Astrocyte of the spinal cord (primary cell): Measurements from ENCODE around the gene KRTAP4-3.
A peak's percentile ranks its signal among the peaks of the same experiment; 100 is the strongest.
"Not testable (repeated sequence)": the region's sequence is repeated elsewhere in the genome, so short reads cannot be mapped to it uniquely, and the experiment has no call there.

Experiments
- DNase-seq: peaks from one replicate; pipeline ENCODE4 v3.0.0; 2011; ENCODE audit warnings: low read depth, low spot score
- H3K4me3 ChIP-seq: 2 replicates; pipeline ENCODE4 v1.5.1; 2011; ENCODE audit warnings: low read depth, mild to moderate bottlenecking, low read length, moderate library complexity
- in situ Hi-C: cut with HindIII; loops from 2 replicates; pipeline ENCODE4 v1.10.0; 2017; ENCODE audit warnings: low sequenced_read_pairs
- TF ChIP-seq, protein P1 (sequence below): IDR thresholded peaks from 2 replicates; pipeline ENCODE4 v1.5.1; 2012; ENCODE audit warnings: low read depth, mild to moderate bottlenecking, low read length, inconsistent platforms

Gene KRTAP4-3

DNA sequence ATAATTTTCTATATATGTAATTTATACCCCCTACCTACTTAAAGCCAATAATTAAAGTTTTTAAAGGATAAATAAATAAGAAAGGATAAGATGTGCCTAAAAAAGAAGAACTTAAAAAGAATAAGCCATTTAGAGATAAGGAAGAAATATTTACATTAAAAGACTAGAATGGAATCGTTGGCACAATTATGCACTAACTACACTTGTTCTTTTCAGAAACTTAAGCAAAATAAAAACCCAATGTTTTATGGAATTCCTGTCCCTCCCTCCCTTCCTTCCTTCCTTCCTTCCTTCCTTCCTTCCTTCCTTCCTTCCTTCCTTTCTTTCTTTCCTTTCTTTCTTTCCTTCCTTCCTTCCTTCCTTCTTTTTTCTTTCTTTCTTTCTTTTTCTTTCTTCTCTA lies 23.2 kb downstream of the KRTAP4-3 start:
- no peak overlapping the region for H3K4me3 ChIP-seq
- DNase-seq: no peak
- in situ Hi-C loops: no loop called here
- TF ChIP-seq, protein P1, sequence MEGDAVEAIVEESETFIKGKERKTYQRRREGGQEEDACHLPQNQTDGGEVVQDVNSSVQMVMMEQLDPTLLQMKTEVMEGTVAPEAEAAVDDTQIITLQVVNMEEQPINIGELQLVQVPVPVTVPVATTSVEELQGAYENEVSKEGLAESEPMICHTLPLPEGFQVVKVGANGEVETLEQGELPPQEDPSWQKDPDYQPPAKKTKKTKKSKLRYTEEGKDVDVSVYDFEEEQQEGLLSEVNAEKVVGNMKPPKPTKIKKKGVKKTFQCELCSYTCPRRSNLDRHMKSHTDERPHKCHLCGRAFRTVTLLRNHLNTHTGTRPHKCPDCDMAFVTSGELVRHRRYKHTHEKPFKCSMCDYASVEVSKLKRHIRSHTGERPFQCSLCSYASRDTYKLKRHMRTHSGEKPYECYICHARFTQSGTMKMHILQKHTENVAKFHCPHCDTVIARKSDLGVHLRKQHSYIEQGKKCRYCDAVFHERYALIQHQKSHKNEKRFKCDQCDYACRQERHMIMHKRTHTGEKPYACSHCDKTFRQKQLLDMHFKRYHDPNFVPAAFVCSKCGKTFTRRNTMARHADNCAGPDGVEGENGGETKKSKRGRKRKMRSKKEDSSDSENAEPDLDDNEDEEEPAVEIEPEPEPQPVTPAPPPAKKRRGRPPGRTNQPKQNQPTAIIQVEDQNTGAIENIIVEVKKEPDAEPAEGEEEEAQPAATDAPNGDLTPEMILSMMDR: no peak

DNA sequence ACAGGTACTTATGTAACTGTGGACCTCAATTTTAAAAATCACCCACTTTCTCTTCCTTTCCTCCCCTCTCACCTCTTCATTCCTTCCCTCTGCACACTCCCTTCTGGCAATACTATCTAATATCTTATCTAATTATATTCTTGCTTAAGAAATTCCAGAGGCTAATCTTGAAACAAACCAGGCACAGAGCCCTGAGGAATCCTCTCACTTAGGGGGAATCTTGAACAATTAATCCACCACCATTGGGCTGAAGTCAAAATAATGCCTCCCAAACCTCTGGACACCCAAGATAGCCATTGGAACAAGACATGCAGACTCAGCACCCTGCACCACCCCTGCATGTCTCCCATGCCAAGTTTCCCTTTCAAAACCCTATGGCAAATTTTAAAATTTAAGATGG lies 26.7 kb downstream of the KRTAP4-3 start:
- TF ChIP-seq, protein P1: no peak
- DNase-seq: no peak
- in situ Hi-C loops: no loop called here
- H3K4me3 ChIP-seq: no peak overlapping the region

DNA sequence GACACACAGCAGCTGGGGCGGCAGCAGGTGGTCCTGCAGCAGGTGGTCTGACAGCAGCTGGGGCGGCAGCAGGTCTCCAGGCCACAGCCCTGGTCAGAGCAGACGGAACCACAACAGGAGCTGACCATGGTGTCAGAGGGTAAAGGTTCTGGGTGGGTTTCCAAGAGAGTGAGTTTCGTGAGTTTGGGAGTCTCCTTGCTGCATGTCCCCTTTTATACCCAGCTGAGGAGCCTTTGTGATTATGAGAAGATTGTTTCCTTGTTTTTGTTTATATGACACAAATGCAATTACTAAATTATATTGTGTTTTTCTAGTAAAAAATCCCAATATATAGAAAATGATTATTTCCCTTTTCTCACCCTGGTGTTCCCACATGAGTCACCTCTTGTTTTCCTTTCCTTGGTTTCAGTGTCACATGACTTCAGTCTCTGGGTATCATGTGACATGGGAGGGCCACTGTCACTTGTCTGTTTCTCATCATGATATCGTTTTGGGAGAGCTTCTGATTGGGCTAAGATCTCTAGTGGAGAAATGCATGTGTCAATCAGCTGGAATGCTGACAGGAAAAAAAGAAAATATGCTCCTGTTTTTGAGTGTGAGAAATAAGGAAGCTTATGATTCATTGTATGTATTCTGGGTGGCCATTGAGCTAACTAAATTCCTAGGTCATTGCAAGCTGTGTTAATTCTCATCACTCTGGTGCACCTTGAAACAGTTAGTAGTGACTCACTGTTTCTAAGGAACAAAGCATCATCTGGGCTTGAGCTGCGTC lies 27.5 kb downstream of the KRTAP4-3 start, which contains the start of gene KRTAP4-6:
TSS of gene KRTAP4-6 (minus strand) at position 185 of the 772 bp plus-strand sequence. CDS start at position 128, 57 bp downstream.
- in situ Hi-C loops: no loop called here

GRCh38 chr17:41139865-41140264 lies 28.2 kb downstream of the KRTAP4-3 start:
- H3K4me3 ChIP-seq, DNase-seq, in situ Hi-C loops: not testable (repeated sequence)

More for the DNA sequence above, 27.5 kb downstream of the KRTAP4-3 start, which contains the start of gene KRTAP4-6:
- TF ChIP-seq, protein P1: no peak
- peak; percentile 70 for DNase-seq
- no peak within 1 kb of the TSS for H3K4me3 ChIP-seq

GRCh38 chr17:41133880-41134735 lies 33.9 kb downstream of the KRTAP4-3 start:
- H3K4me3 ChIP-seq: no peak overlapping the region
- in situ Hi-C loops: no loop called here
- DNase-seq: no peak
- TF ChIP-seq, protein P1: no peak

DNA sequence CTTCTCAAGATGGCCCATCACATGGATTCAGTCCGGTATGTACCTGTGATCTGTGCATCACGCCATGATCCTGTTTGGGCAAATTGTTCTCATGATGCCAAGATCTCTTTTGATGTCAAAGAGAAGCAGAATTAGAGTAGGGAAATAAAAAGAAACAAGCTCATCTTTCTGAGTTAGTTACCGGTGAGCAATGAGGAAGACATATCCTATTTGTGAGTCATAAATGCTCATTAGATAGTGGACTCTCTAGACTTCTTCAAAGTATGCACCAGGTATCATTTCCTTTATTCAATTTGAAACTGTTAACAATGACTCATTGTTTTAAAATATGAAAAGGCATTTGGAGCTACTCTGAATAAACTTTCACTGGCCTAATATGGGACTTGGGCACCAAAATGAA lies 36.0 kb downstream of the KRTAP4-3 start:
- no peak for DNase-seq
- TF ChIP-seq, protein P1: no peak
- in situ Hi-C loops: no loop called here
- H3K4me3 ChIP-seq: no peak overlapping the region

DNA sequence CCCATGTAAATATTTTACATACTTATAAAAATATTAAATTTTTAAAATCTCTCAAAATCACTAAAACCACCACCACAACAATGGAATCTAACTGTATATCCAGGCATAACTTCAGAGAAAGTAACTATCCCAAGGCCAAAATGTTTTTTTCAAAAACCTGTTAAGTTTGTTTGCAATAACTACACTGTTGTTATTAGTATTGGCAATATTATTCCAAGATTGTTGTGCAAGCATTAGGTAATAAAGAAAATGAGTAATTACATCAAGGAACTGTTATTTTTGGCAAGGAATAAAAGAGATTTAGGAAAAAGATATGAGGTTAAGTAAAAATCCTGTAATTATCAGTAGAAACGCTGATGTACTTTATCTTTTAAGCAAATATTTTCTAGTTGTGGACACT lies 40.6 kb downstream of the KRTAP4-3 start:
- H3K4me3 ChIP-seq: no peak overlapping the region
- TF ChIP-seq, protein P1: no peak
- DNase-seq: no peak
- in situ Hi-C loops: no loop called here
